Loucy (cell line): ENCODE results near the gene PBRM1.

Experiments used
- H2AFZ ChIP-seq: fragments of 200-600 bp; sonication (generic); 2 replicates; pipeline ENCODE4 v1.6.0; 2016; ENCODE audit warnings: antibody characterized with exemption, mild to moderate bottlenecking, low read length, moderate library complexity
- H3F3A ChIP-seq: fragments of 200-600 bp; 2 replicates; pipeline ENCODE4 v1.6.0; 2016; ENCODE audit warnings: antibody characterized with exemption, low read depth, mild to moderate bottlenecking
- H3K27me3 ChIP-seq: fragments of 200-600 bp; sonication (generic); 2 replicates; pipeline ENCODE4 v1.6.1; 2014; ENCODE audit warnings: low read length, mild to moderate bottlenecking; ENCODE audit not compliant: insufficient read depth, poor library complexity, severe bottlenecking
- H3K36me3 ChIP-seq: fragments of 200-600 bp; sonication (generic); 2 replicates; pipeline ENCODE4 v1.6.1; 2016; ENCODE audit warnings: low read length; ENCODE audit not compliant: insufficient read depth
- H3K4me1 ChIP-seq: fragments of 200-600 bp; sonication (generic); 2 replicates; pipeline ENCODE4 v1.5.1; 2014; ENCODE audit warnings: low read length, mild to moderate bottlenecking; ENCODE audit not compliant: insufficient read depth, poor library complexity, severe bottlenecking
- H3K4me2 ChIP-seq: fragments of 200-600 bp; sonication (generic); 2 replicates; pipeline ENCODE4 v1.6.0; 2014; ENCODE audit warnings: antibody characterized with exemption, low read length, low read depth, mild to moderate bottlenecking; ENCODE audit not compliant: poor library complexity, severe bottlenecking
- H3K4me3 ChIP-seq: fragments of 200-600 bp; sonication (generic); 2 replicates; pipeline ENCODE4 v1.5.1; 2014; ENCODE audit warnings: low read length, mild to moderate bottlenecking, mixed read lengths; ENCODE audit not compliant: poor library complexity, severe bottlenecking
- H3K79me2 ChIP-seq: fragments of 200-600 bp; sonication (generic); 2 replicates; pipeline ENCODE4 v1.6.1; 2014; ENCODE audit warnings: low read length; ENCODE audit not compliant: insufficient read depth
- H3K9ac ChIP-seq: fragments of 200-600 bp; sonication (generic); 2 replicates; pipeline ENCODE4 v1.6.0; 2014; ENCODE audit warnings: mild to moderate bottlenecking, low read depth, low read length, moderate library complexity; ENCODE audit not compliant: poor library complexity, severe bottlenecking
- H3K9me2 ChIP-seq: fragments of 200-600 bp; sonication (generic); replicated peaks from 2 replicates; pipeline ENCODE4 v1.6.1; 2016; ENCODE audit warnings: low read depth, low read length, mixed read lengths
- H3K9me3 ChIP-seq: fragments of 200-600 bp; sonication (generic); 2 replicates; pipeline ENCODE4 v1.6.1; 2014; ENCODE audit warnings: mild to moderate bottlenecking, antibody characterized with exemption, low read length, low read depth; ENCODE audit not compliant: insufficient read depth
- H4K20me1 ChIP-seq: fragments of 200-600 bp; sonication (generic); 2 replicates; pipeline ENCODE4 v1.6.0; 2014; ENCODE audit warnings: antibody characterized with exemption, low read length, mild to moderate bottlenecking; ENCODE audit not compliant: insufficient read depth, poor library complexity, severe bottlenecking
- CTCF ChIP-seq: fragments of 200-600 bp; sonication (generic); conservative IDR thresholded peaks from 2 replicates; pipeline ENCODE4 v1.5.1; 2014; ENCODE audit warnings: mild to moderate bottlenecking, antibody characterized with exemption, low read length
- EZH2phosphoT487 ChIP-seq: fragments of 200-600 bp; IDR thresholded peaks from 2 replicates; pipeline ENCODE4 v1.6.1; 2018; ENCODE audit warnings: antibody characterized with exemption, mild to moderate bottlenecking, moderate library complexity, borderline replicate concordance

PBRM1 gene

GRCh38 chr3:52537165-52537620 is 148.5 kb downstream of the PBRM1 start:
- TF ChIP-seq CTCF, result no peak
- no peak for TF ChIP-seq EZH2phosphoT487
- peaks cover 29% of the 10 kb centered on the region for H3K79me2 ChIP-seq

GRCh38 chr3:52536369-52537164 is 149.1 kb downstream of the PBRM1 start, which contains the start of gene UQCC5:
Gene UQCC5, plus strand, starts transcription at chr3:52536605. Its CDS starts 151 bp downstream, at chr3:52536756.
- H2AFZ ChIP-seq, result peak within 1 kb of the TSS; percentile 91
- peak within 1 kb of the TSS; percentile 91 for H3K4me2 ChIP-seq
- H3K4me1 ChIP-seq, result peaks cover 31% of the 10 kb centered on the region
- H3K9ac ChIP-seq, result peak within 1 kb of the TSS; percentile 85
- no peaks in the 10 kb centered on the region for H3K36me3 ChIP-seq
- peaks cover 25% of the 10 kb centered on the region for H4K20me1 ChIP-seq
- peaks cover 29% of the 10 kb centered on the region for H3K79me2 ChIP-seq
- no peaks in the 10 kb centered on the region for H3F3A ChIP-seq
- H3K27me3 ChIP-seq, result no peaks in the 10 kb centered on the region
- TF ChIP-seq CTCF (no peak), EZH2phosphoT487 (no peak)
- H3K9me2 ChIP-seq, result no peaks in the 10 kb centered on the region
- peak within 1 kb of the TSS; percentile 94 for H3K4me3 ChIP-seq
- no peaks in the 10 kb centered on the region for H3K9me3 ChIP-seq

More at GRCh38 chr3:52537165-52537620, 148.5 kb downstream of the PBRM1 start:
- Histone ChIP-seq H3F3A (no peaks in the 10 kb centered on the region), H2AFZ (no peak overlapping the region), H4K20me1 (peaks cover 25% of the 10 kb centered on the region), H3K4me3 (peak overlapping the region; percentile 94), H3K36me3 (no peaks in the 10 kb centered on the region), H3K4me2 (peak overlapping the region; percentile 91), H3K4me1 (peaks cover 31% of the 10 kb centered on the region), H3K9ac (peak overlapping the region; percentile 85), H3K9me3 (no peaks in the 10 kb centered on the region), H3K9me2 (no peaks in the 10 kb centered on the region), H3K27me3 (no peaks in the 10 kb centered on the region)

GRCh38 chr3:52536112-52536368 is 149.7 kb downstream of the PBRM1 start:
- no peaks in the 10 kb centered on the region for H3K27me3 ChIP-seq
- no peaks in the 10 kb centered on the region for H3F3A ChIP-seq
- H3K36me3 ChIP-seq, result no peaks in the 10 kb centered on the region
- H2AFZ ChIP-seq, result peak overlapping the region; percentile 86
- H3K9ac ChIP-seq, result peak overlapping the region; percentile 27
- TF ChIP-seq EZH2phosphoT487, result no peak
- TF ChIP-seq CTCF, result no peak
- peak overlapping the region; percentile 70 for H3K4me2 ChIP-seq
- H3K4me3 ChIP-seq, result peak overlapping the region; percentile 54
- H3K9me3 ChIP-seq, result no peaks in the 10 kb centered on the region
- peaks cover 25% of the 10 kb centered on the region for H4K20me1 ChIP-seq
- H3K9me2 ChIP-seq, result no peaks in the 10 kb centered on the region
- H3K4me1 ChIP-seq, result peaks cover 31% of the 10 kb centered on the region
- peaks cover 29% of the 10 kb centered on the region for H3K79me2 ChIP-seq
